Embryonic facial prominence (tissue), 1 donor: Measurements from ENCODE around the gene BTBD6.

Source experiments
- DNase-seq: peaks from one replicate; pipeline ENCODE4 v3.0.0-alpha.2; 2016; ENCODE audit errors: extremely low spot score

Gene BTBD6

GRCh38 chr14:105229099-105229655 lies 19.2 kb upstream of the BTBD6 start:
- DNase-seq: no peak

GRCh38 chr14:105240811-105241576 lies 7.3 kb upstream of the BTBD6 start:
- no peak for DNase-seq

GRCh38 chr14:105241641-105242040 lies 6.7 kb upstream of the BTBD6 start:
- DNase-seq: no peak

DNA sequence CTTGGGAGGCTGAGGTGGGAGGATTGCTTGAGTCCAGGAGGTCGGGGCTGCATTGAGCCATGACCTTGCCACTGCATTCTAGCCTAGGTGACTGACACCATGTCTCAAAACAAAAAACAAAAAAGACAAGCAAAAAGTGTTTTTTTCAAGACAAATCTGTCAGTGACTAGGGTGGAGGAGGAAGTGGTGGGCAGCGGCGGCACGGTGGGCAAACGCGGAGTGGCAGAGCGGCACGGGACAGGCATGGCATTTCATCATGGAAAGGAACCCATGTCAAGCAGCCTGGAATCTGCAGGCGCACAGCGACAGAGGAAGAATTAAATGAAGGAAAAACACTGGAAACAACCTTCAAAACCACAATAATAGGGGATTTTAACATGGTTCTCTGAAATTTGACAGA lies 4.0 kb upstream of the BTBD6 start:
- DNase-seq: no peak

GRCh38 chr14:105247026-105247425 lies 1.3 kb upstream of the BTBD6 start:
- DNase-seq: no peak

DNA sequence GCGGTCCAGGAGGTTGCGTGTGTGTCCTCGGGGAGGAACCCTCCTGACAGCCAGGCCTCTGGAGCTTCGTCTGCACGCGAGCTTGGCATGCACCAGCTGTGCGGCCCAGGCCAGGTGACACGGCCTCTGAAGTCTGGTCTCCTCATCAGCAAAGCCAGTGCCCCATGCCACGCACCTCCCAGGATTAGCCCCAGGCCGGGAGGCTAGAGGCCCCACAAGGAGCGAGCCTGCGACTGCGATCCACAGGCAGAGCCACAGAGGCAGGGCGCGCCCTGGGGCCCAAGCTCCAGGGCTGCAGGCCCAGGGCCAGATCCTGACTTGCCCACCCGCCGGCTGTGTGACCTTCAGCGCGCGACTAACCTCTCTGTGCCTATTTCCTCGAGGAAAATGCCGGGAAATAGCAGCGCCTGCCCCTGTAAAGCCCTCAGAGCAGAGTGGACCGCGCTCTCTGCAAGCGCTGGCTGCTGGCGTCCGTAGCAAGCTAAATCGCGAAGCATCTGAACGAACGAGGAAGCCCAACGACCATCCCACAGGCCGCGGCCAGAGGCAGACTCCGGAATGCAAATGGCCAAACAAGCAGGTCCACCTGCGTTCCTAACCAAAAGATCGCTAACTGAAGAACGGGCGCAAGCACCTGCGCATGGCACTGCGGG lies 492 bp upstream of the BTBD6 start:
- DNase-seq: no peak

GRCh38 chr14:105249182-105250007 lies 1.1 kb downstream of the BTBD6 start:
- DNase-seq: no peak

DNA sequence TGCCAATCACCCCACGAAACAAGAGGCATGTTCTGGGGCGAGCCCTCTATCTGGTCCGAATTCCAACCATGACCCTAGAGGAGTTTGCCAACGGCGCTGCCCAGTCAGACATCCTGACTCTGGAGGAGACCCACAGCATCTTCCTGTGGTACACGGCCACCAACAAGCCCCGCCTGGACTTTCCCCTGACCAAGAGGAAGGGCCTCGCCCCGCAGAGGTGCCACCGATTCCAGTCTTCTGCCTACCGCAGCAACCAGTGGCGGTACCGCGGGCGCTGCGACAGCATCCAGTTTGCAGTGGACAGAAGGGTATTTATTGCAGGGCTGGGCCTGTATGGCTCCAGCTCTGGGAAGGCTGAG lies 1.7 kb downstream of the BTBD6 start:
- DNase-seq: no peak

DNA sequence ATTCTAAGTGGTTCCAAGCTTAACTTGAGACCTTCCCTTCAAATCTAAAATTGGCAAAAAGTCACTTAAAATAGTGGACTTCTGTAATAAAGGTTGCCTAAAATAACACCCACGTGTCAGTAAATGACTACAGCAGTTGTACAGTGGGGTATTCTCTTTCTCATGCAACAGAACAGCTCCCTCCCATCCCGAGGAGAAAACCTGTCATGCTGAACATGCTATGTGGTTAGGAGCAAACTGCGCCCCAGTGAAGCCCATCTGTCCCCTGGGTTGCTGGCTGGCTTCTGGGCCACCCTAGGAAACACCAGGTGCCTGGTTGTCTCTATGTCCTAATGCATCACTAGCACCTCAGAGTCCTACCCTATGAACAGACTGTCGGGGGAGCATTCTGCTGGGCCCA lies 2.7 kb downstream of the BTBD6 start:
- no peak for DNase-seq

DNA sequence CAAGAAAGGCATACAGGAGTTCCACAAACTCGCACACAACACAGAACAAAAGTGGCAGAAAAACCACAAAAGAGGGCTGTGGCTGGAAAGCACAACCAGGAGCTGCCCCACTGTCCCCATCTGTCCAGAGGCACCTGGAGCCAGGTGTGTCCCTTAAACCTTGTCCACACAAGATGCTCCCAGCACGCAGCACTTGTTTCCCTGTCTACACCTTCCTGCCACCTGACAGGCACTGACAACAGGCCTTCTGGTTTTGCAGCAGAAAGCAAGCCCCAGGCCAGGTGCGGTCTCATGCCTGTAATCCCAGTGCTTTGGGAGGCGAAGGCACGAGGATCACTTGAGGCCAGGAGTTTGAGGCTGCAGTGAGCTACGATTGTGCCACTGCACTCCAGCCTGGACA lies 3.6 kb downstream of the BTBD6 start:
- DNase-seq: no peak

DNA sequence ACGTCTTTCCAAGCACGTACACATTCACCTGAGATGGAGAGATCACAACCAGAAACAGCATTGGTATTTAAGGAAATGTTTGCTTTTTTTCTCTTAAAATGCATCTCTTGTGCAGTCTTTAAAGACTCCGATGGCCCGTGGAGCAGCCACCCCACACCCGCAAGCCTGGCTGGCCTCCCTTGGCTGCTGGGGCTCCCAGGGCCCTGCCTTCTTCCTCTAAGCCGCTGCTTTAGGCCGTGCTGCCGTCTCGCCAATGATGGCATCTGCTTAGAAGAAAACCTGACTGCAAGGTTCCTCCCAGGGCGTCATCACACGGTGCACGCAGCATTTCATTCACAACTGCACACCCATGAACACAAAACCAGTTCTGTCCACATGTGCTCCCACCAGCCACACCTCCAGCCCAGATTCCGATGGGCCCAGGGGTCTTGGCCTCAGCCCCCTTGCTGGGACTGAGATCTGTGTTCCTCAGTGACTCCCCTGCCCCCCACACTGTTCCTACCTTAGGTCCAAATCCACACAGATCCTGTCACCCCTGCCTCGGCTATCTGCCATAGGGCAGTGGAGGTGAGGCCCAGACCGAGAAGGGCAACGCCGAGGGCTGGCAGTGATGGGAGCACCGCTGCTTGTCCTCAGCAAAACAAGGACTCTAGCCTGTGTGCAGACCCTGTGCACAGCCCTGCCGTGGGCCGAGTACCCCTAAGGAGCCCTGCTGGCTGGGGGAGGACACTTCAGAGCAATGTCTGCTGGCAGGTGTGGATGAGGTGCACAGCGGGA lies 4.4 kb downstream of the BTBD6 start:
- DNase-seq: no peak

GRCh38 chr14:105253329-105253682 lies 5.0 kb downstream of the BTBD6 start:
- no peak for DNase-seq

- no peak for DNase-seq
These were observed 6.7 kb downstream of the BTBD6 start for GRCh38 chr14:105255021-105255507.

DNA sequence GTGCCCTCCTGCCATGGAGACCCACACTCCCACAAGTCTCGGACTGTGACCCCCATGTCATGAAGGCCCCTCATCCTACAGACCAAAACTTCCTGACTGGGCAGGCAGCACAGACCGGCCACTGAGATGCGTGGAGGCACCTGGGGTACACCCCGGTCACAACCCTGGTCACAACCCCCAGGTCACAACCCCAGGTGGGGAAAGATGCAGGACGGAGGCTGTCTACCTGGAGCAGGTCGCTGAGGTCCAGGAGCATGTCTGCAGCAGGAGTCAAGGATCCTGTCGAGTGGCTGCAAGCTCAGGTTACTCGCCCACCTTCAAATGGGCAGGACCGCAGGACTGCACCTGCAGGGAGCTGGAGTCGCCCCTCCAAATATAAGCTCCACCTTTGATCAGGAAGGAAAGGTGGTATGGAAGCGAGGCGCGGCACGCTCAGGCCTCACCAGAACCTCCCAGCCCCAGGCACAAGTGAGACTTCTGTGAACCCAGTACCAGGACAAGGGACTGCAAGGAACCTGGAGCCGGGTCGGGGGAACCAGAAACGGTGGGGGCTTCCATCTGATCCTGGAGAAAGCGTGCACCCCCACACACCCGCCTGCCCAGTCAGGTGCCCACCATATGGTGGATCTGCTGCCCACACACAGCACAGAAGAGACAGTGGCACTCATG lies 8.1 kb downstream of the BTBD6 start:
- DNase-seq: no peak

GRCh38 chr14:105257464-105257863 lies 9.1 kb downstream of the BTBD6 start:
- DNase-seq: no peak

DNA sequence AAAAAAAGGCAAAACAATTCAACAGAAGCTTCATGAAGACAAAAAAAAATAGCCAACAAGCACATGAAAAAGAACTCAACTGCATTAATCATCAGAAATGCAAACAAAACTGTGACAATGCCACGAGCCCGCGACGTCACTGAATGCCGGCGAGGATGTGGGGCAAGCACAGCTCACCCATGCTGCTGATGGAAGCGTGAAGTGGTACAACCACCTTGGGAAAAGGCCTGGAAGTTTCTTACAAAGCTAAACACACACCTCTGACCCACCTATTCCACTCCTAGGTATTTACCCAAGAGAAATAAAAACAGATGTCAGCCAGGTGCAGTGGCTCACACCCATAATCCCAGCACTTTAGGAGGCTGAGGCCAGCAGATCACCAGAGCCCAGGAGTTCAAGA lies 10.5 kb downstream of the BTBD6 start:
- DNase-seq: no peak

GRCh38 chr14:105260959-105261358 lies 12.6 kb downstream of the BTBD6 start:
- DNase-seq: no peak

DNA sequence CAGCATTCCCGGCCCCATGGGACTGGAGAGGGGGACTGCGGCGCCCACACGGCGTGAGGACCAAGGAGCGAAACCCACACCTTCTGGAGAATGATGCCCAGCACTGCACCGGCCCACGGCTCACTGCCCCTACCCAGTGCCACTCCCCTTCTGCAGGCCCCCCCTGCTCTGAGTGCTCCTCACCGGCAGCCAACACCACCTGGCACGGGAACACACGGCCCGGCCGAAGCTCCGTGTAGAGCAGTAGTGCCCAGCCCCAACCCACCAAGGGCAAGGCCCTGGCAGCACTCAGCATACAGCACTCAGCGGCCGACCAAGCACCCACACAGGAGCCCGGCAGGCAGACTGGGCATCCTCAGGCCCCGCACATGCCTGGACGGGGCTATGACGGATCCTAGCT lies 13.4 kb downstream of the BTBD6 start:
- DNase-seq: no peak

DNA sequence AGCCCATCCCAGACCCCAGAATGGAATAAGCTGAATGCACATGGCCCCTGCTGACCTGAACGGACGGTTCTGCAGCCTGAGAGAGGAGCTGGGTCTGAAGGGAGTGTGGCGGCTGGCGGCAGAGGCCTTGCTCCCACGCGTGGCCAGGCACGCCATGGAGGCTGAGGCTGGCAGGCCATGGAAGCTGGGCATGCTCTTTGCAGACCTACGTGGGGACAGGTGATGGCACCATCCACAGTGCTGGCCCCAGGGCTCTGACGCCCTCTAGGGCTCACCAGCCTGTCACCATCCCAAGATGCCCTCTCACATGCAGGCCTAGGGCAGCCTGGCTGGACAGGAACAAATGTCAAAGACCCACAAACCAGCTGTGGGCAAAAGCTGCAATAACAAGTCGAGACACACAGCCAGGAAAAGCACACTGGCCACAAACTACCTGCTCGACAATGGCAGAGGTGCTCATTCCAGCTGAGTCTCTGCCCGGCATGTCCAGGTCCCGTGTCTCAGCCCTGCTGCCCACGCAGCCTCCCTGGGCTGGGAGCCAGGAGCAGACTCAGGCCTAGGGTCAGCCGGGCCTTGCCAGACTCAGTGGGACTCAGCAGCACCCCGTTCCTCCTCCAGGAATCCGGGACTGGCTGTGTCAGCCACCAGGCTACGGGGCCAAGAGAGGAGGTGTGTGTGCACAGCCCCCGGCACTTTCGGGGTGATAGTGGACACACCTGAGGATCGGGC lies 19.7 kb downstream of the BTBD6 start:
- DNase-seq: no peak

GRCh38 chr14:105268736-105269354 lies 20.5 kb downstream of the BTBD6 start:
- DNase-seq: no peak
